ENCODE data around the gene KRTAP13-4.
A peak's percentile ranks its signal among the peaks of the same experiment; 100 is the strongest.

DNA sequence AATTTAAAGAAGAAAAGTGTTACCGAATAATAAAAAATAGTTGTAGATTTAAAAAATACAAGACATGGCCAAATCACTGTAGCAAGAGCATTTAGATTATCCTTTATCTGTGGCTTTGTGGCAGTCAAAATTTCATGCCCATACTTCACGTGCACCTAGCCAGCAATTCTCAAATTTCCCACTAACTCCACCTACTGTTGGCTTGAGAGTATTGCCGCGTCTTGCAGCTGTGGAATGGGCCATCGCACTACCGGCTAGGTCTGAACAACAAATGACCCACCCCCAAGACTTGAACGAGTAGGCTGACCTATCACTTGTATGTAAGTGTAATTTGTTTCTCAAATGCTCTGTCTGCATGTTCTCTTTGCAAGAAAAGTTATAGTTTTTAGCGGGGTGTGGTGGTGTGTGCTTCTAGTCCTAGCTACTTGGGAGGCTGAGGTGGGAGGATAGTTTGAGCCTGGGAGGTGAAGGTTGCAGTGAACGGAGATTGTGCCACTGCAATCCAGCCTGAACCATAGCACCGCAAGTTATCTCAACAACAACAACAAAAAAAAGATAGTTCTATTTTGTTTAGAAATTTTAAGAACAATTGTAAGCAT is 4.1 kb downstream of the KRTAP13-4 start:
- no peak for TF ChIP-seq POLR2A (IDR thresholded peaks at IDR 0.05)
- peak in 4 of 6 experiments; percentile 25 to 65 (median 42) for TF ChIP-seq CTCF (IDR thresholded peaks at IDR 0.05)

All from thyroid gland (tissue), 4 donors.